Trophoblast cell (in vitro differentiated cells and primary cell): Measurements from ENCODE around the gene PACSIN2.
A peak's percentile ranks its signal among the peaks of the same experiment; 100 is the strongest.

Source experiments
- DNase-seq, 2 donors: peaks; one replicate each; pipeline ENCODE4 v3.0.0-alpha.2; 2016
- H2AFZ ChIP-seq: 2 replicates; pipeline ENCODE4 v1.6.1; 2013; ENCODE audit warnings: low read length, moderate library complexity, mild to moderate bottlenecking; ENCODE audit not compliant: insufficient read depth, poor library complexity
- H2AK5ac ChIP-seq: 2 replicates; pipeline ENCODE4 v1.6.1; 2013; ENCODE audit warnings: mild to moderate bottlenecking, low read length
- H2BK120ac ChIP-seq: 2 replicates; pipeline ENCODE4 v1.6.1; 2013; ENCODE audit warnings: low read length, mild to moderate bottlenecking, moderate library complexity; ENCODE audit not compliant: insufficient read depth, poor library complexity
- H2BK12ac ChIP-seq: 2 replicates; pipeline ENCODE4 v1.6.1; 2013; ENCODE audit warnings: mild to moderate bottlenecking, low read length, moderate library complexity
- H2BK5ac ChIP-seq: 2 replicates; pipeline ENCODE4 v1.6.1; 2013; ENCODE audit warnings: low read length, low read depth, moderate library complexity, mild to moderate bottlenecking; ENCODE audit not compliant: poor library complexity
- H3K14ac ChIP-seq: 2 replicates; pipeline ENCODE4 v1.6.1; 2013; ENCODE audit warnings: mild to moderate bottlenecking, low read length
- H3K18ac ChIP-seq: 2 replicates; pipeline ENCODE4 v1.6.1; 2013; ENCODE audit warnings: mild to moderate bottlenecking, low read length
- H3K23ac ChIP-seq: 2 replicates; pipeline ENCODE4 v1.6.1; 2013; ENCODE audit warnings: low read length
- H3K27ac ChIP-seq: 2 replicates; pipeline ENCODE4 v1.5.1; 2013; ENCODE audit warnings: low read depth, mild to moderate bottlenecking, inconsistent platforms, low read length, moderate library complexity
- H3K27me3 ChIP-seq: 2 replicates; pipeline ENCODE4 v1.6.1; 2013; ENCODE audit warnings: inconsistent platforms, mild to moderate bottlenecking, low read length, moderate library complexity; ENCODE audit not compliant: insufficient read depth
- H3K36me3 ChIP-seq, 2 experiments: 1 replicate in 1 of 2; 2 replicates in 1 of 2; pipeline ENCODE4 v1.6.1; 2013; ENCODE audit warnings: low read length in 2 of 2, mild to moderate bottlenecking in 2 of 2, moderate library complexity in 1 of 2; ENCODE audit not compliant: insufficient read depth in 2 of 2, control insufficient read depth in 1 of 2
- H3K4ac ChIP-seq: 2 replicates; pipeline ENCODE4 v1.6.1; 2013; ENCODE audit warnings: low read depth, mild to moderate bottlenecking, low read length, moderate library complexity
- H3K4me1 ChIP-seq, 2 experiments: 1 replicate in 1 of 2; 2 replicates in 1 of 2; pipeline ENCODE4 v1.6.1; 2013; ENCODE audit warnings: low read length in 2 of 2, mild to moderate bottlenecking in 2 of 2, moderate library complexity in 1 of 2; ENCODE audit not compliant: insufficient read depth in 2 of 2, control insufficient read depth in 1 of 2
- H3K4me2 ChIP-seq: 2 replicates; pipeline ENCODE4 v1.6.1; 2013; ENCODE audit warnings: inconsistent platforms, mild to moderate bottlenecking, low read length, moderate library complexity
- H3K4me3 ChIP-seq: 2 replicates; pipeline ENCODE4 v1.5.1; 2013; ENCODE audit warnings: mild to moderate bottlenecking, low read depth, low read length, inconsistent platforms
- H3K79me1 ChIP-seq: one replicate; pipeline ENCODE4 v1.6.1; 2013; ENCODE audit warnings: low read length
- H3K79me2 ChIP-seq: 2 replicates; pipeline ENCODE4 v1.6.1; 2013; ENCODE audit warnings: low read length, mild to moderate bottlenecking; ENCODE audit not compliant: control insufficient read depth, insufficient read depth, poor library complexity
- H3K9ac ChIP-seq: 2 replicates; pipeline ENCODE4 v1.6.1; 2013; ENCODE audit warnings: mild to moderate bottlenecking, low read length
- H3K9me3 ChIP-seq: 2 replicates; pipeline ENCODE4 v1.6.1; 2013; ENCODE audit warnings: low read depth, mild to moderate bottlenecking, control low read depth, inconsistent platforms, low read length; ENCODE audit not compliant: insufficient read depth
- H4K12ac ChIP-seq: 2 replicates; pipeline ENCODE4 v1.6.1; 2013; ENCODE audit warnings: low read depth, mild to moderate bottlenecking, low read length, moderate library complexity
- H4K8ac ChIP-seq: 2 replicates; pipeline ENCODE4 v1.6.1; 2013; ENCODE audit warnings: low read depth, mild to moderate bottlenecking, low read length, moderate library complexity
- H4K91ac ChIP-seq: one replicate; pipeline ENCODE4 v1.6.1; 2013; ENCODE audit warnings: low read depth, mild to moderate bottlenecking, low read length, moderate library complexity
- WGBS: extraction: QIAGEN DNeasy Blood & Tissue Kit; methylation state at CpG from one replicate; pipeline ENCODE4 v1.1.7; 2013; ENCODE audit warnings: missing lambda C conversion rate; ENCODE audit not compliant: insufficient read length, insufficient coverage; ENCODE audit errors: extremely low coverage; 5-methylcytosine and 5-hydroxymethylcytosine counted together

PACSIN2 gene

DNA sequence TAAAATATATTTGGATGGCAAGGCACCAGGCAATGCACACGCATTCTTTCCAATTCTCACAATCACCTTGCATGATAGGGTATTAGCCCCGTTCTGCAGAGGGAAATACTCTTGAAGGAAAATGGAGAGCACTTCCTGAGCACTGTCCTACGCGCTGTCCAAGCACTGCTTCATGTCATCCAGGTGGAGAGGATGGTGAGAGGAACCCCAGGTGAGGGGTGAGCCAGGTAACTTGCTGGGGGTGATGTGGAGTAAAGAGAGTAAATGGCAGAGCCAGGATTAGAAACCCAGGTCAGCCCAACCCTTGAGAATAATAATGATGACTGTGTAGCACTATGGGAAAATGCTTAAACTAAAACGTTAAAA is 711 bp upstream of the PACSIN2 start:
- Histone ChIP-seq H3K14ac (no peak overlapping the region), H4K91ac (peak overlapping the region; percentile 42), H3K27me3 (no peaks in the 10 kb centered on the region), H3K27ac (no peak overlapping the region), H2BK120ac (no peak overlapping the region), H3K4me2 (peak overlapping the region; percentile 96), H2BK5ac (no peak overlapping the region), H2BK12ac (no peak overlapping the region), H3K36me3 (no peaks in the 10 kb centered on the region), H3K79me2 (peaks cover 13% of the 10 kb centered on the region), H3K4me1 (peaks cover 18 to 20% of the 10 kb centered on the region in 2 experiments), H4K8ac (peak overlapping the region; percentile 4), H3K4ac (no peak overlapping the region), H3K9ac (no peak overlapping the region), H2AFZ (peak overlapping the region; percentile 69), H3K23ac (no peak overlapping the region), H3K9me3 (no peaks in the 10 kb centered on the region), H4K12ac (no peak overlapping the region), H3K18ac (peak overlapping the region; percentile 33), H3K79me1 (peaks cover 21% of the 10 kb centered on the region), H2AK5ac (no peak overlapping the region), H3K4me3 (no peak overlapping the region)
- no peak for DNase-seq
- WGBS, result no CpG with 5 or more reads among the region's 5 CpGs

DNA sequence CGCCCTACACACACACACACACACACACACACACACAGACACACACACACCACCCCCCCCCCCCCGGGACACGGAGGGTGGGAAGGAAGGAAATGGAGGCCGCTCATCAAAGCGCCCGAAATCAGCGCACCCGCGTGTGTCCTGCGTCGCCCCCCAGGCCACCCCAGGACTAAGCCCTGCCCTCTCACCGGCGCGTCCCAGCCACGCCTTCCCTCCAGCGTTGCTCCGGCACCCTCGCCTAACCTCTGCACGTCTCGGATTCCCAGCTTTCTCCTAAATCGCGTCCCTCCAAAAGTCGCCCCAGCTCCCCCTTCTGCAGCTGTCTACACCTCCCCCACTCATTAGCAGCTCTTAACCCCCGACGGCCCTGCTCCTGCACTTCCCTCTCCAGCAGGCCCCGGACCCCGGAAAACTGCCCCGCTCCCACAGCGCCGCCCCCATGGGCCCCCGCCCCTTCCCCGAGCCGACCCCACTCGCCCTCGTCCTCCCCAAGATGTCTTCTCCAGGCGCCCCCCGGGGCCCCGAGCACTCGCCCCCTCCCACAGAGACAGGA is 557 bp downstream of the PACSIN2 start:
- H3K9ac ChIP-seq, result peak overlapping the region; percentile 67
- H3K4me2 ChIP-seq, result peak overlapping the region; percentile 75
- no peaks in the 10 kb centered on the region for H3K9me3 ChIP-seq
- peaks cover 26% of the 10 kb centered on the region for H3K79me1 ChIP-seq
- H2AK5ac ChIP-seq, result peak overlapping the region; percentile 15
- H3K4me3 ChIP-seq, result peak overlapping the region; percentile 88
- peak overlapping the region; percentile 68 for H2BK120ac ChIP-seq
- H3K23ac ChIP-seq, result no peak overlapping the region
- DNase-seq, result peak; percentile 28 to 49
- H3K14ac ChIP-seq, result peak overlapping the region; percentile 91
- peak overlapping the region; percentile 90 for H3K27ac ChIP-seq
- peaks cover 18% of the 10 kb centered on the region for H3K79me2 ChIP-seq
- peak overlapping the region; percentile 39 for H4K12ac ChIP-seq
- H4K91ac ChIP-seq, result peak overlapping the region; percentile 85
- peak overlapping the region; percentile 32 for H2BK12ac ChIP-seq
- no peaks in the 10 kb centered on the region for H3K36me3 ChIP-seq
- H3K4ac ChIP-seq, result peak overlapping the region; percentile 89
- no peaks in the 10 kb centered on the region for H3K27me3 ChIP-seq
- WGBS, result no CpG with 5 or more reads among the region's 39 CpGs
- peaks cover 20 to 27% of the 10 kb centered on the region in 2 experiments for H3K4me1 ChIP-seq
- H2AFZ ChIP-seq, result peak overlapping the region; percentile 69
- peak overlapping the region; percentile 96 for H3K18ac ChIP-seq
- peak overlapping the region; percentile 87 for H2BK5ac ChIP-seq
- peak overlapping the region; percentile 70 for H4K8ac ChIP-seq

DNA sequence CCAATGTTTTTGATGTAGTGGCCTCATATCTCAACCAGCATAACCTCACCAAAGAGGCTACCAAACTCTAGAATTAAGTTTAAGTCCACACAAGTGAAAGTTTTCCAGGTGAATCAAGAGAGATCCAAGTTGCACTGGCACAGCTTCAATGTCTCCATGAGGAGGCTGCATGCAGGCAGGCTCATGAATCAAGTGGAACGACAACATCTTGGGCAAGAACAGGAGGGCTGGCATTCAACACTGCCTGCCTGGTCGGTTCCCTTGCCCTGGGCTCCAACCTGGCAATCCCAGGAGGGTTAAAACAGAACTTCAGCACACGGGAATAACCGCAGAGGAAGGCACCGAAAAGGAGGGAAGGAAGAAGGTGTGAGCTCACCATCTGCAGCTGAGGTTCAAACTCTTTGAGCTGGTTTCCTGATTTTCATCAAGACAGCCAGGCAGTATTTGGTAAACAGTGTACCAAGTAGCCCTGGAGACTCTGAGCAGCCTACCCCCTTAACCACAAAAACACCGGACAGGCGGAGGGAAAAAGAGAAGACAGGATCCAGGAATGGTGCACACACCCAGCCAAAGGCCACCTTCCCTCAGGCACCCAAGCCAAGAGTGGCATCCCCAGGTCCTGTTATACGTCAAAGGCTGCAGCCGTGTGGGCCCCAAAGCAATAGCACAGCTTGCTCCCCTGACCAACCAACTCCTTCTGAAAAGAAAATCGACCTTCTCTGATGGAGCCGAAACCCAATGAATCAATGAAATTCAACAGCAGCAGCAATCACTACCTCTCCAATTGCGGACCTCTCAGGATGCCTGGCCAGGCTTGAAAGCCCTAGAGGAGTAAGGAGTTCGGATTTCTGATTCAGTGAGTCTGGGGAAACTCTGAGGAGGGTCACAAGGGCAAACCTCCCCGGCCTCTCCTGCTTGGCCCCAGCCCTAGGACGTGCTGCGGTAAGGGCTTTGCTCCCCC is 1.3 kb downstream of the PACSIN2 start:
- Histone ChIP-seq H3K14ac (peak overlapping the region; percentile 91), H3K4me2 (peak overlapping the region; percentile 75), H3K79me2 (peaks cover 21% of the 10 kb centered on the region), H2BK5ac (peak overlapping the region; percentile 87), H4K8ac (peak overlapping the region; percentile 70), H3K4me3 (peak overlapping the region; percentile 88), H3K36me3 (no peaks in the 10 kb centered on the region), H2BK120ac (peak overlapping the region; percentile 68), H3K79me1 (peaks cover 28% of the 10 kb centered on the region), H3K4ac (peak overlapping the region; percentile 89), H2BK12ac (no peak overlapping the region), H4K12ac (peak overlapping the region; percentile 39), H3K4me1 (peaks cover 22 to 30% of the 10 kb centered on the region in 2 experiments), H4K91ac (peak overlapping the region; percentile 85), H3K18ac (peak overlapping the region; percentile 92), H3K9ac (peak overlapping the region; percentile 70), H3K23ac (no peak overlapping the region), H3K9me3 (no peaks in the 10 kb centered on the region), H3K27me3 (no peaks in the 10 kb centered on the region), H2AK5ac (peak overlapping the region; percentile 15), H2AFZ (peak overlapping the region; percentile 61), H3K27ac (peak overlapping the region; percentile 90)
- peak; percentile 27 to 51 for DNase-seq
- WGBS, result no CpG with 5 or more reads among the region's 16 CpGs

DNA sequence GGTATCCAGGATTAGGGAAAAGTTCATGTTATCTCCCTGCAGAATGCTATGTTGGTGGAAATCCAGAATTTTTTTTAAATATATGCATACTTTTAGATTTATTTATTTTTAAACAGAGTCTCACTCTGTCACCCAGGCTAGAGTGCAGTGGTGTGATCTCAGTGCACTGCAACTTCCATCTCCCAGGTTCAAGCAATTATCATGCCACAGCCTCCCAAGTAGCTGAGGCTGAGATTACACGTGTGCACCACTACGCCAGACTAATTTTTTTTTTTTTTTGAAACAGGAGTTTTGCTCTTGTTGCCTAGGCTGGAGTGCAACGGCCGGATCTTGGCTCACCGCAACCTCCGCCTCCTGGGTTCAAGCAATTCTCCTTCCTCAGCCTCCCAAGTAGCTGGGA is 2.6 kb downstream of the PACSIN2 start:
- Histone ChIP-seq H3K18ac (no peak overlapping the region), H3K79me1 (peaks cover 29% of the 10 kb centered on the region), H3K27ac (peak overlapping the region; percentile 10), H3K23ac (no peak overlapping the region), H2AK5ac (no peak overlapping the region), H4K12ac (no peak overlapping the region), H3K36me3 (no peaks in the 10 kb centered on the region), H3K4me3 (no peak overlapping the region), H2AFZ (no peak overlapping the region), H3K9me3 (no peaks in the 10 kb centered on the region), H4K8ac (no peak overlapping the region), H3K4ac (peak overlapping the region; percentile 85), H4K91ac (no peak overlapping the region), H3K79me2 (peaks cover 21% of the 10 kb centered on the region), H3K9ac (no peak overlapping the region), H3K4me2 (no peak overlapping the region), H3K4me1 (peaks cover 26 to 35% of the 10 kb centered on the region in 2 experiments), H3K14ac (no peak overlapping the region), H2BK12ac (no peak overlapping the region), H2BK120ac (no peak overlapping the region), H2BK5ac (no peak overlapping the region), H3K27me3 (no peaks in the 10 kb centered on the region)
- WGBS, result no CpG with 5 or more reads among the region's 6 CpGs
- DNase-seq, result peak; percentile 57 to 68
